Stimulated activated memory B cell treated with anti-CD40 and anti-IgM and Interleukin-4, amounts not matched to agents 10 μg/mL and 1 μg/mL and 100 μg/mL, for 72 hours (primary cell): ENCODE measurements around the gene HMGN1.

Source experiments
- ATAC-seq: fragments of 150-1000 bp; cut with Tn5 transposase; 2 replicates; pipeline ENCODE4 v1.10.0; 2021
- H3K27ac Mint-ChIP-seq: one replicate; pipeline ENCODE4 v1.8.0; 2022; ENCODE audit warnings: mild to moderate bottlenecking, mixed read lengths
- H3K27me3 Mint-ChIP-seq: one replicate; pipeline ENCODE4 v1.8.0; 2022; ENCODE audit warnings: mixed read lengths
- H3K36me3 Mint-ChIP-seq: one replicate; pipeline ENCODE4 v1.8.0; 2022; ENCODE audit warnings: mixed read lengths
- H3K4me1 Mint-ChIP-seq: one replicate; pipeline ENCODE4 v1.8.0; 2022; ENCODE audit warnings: mixed read lengths
- H3K4me3 Mint-ChIP-seq: one replicate; pipeline ENCODE4 v1.8.0; 2022; ENCODE audit warnings: mild to moderate bottlenecking, moderate library complexity, mixed read lengths
- H3K9me3 Mint-ChIP-seq: one replicate; pipeline ENCODE4 v1.8.0; 2022; ENCODE audit warnings: mixed read lengths

Gene HMGN1

DNA sequence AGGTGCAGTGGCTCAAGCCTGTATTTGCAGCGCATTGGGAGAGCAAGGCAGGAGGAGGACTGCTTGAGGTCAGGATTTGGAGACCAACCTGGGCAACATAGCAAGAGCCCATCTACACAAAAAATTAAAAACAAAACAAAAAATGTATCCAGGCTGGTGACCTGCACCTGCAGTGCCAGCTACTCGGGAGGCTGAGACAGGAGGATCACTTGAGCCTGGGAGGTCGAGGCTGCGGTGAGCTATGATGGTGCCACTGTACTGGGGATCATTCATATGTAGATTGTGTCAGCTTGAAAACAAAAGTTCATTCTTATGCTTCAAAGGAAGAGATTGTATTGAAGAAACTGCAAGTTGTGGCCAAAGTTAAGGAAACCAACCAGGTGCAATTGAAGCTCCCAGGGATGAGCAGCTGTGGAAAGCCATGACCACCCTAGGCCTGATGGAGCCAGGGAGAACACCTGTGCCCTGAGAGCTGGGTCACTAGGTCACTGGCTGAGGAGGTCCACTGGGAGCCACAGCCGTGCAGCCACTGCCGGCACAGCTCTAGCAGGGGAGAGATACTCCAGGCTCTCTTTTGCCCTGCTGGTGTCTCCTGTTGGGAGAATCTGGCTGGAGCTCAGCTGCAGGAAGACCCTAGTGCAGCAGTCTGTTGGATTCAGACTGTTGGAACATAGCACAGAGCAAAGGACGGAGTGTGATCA, 22.1 kb downstream of the HMGN1 start:
- no peaks in the 10 kb centered on the region for H3K9me3 Mint-ChIP-seq
- no peak overlapping the region for H3K4me3 Mint-ChIP-seq
- H3K27ac Mint-ChIP-seq, result no peak overlapping the region
- peaks cover 9% of the 10 kb centered on the region for H3K4me1 Mint-ChIP-seq
- ATAC-seq, result no peak
- H3K27me3 Mint-ChIP-seq, result no peaks in the 10 kb centered on the region
- no peaks in the 10 kb centered on the region for H3K36me3 Mint-ChIP-seq

DNA sequence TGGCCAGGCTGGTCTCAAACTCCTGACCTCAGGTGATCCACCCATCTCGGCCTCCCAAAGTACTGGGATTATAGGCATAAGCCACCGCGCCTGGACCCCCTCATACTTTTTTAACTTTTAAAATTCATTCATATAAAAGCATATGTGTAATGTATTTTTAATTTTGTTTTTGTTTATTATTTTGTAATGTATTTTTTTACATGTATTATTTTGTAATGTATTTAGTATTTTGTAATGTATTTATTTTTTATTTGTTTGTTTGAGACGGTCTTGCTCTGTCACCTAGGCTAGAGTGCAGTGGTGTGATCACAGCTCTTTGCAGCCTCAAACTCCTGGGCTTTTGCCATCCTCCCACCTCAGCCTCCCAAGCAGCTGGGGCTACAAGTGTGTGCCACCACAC, 23.4 kb downstream of the HMGN1 start:
- no peak for ATAC-seq
- H3K27me3 Mint-ChIP-seq, result no peaks in the 10 kb centered on the region
- H3K4me1 Mint-ChIP-seq, result peaks cover 9% of the 10 kb centered on the region
- no peaks in the 10 kb centered on the region for H3K36me3 Mint-ChIP-seq
- H3K27ac Mint-ChIP-seq, result no peak overlapping the region
- H3K4me3 Mint-ChIP-seq, result no peak overlapping the region
- H3K9me3 Mint-ChIP-seq, result no peaks in the 10 kb centered on the region

DNA sequence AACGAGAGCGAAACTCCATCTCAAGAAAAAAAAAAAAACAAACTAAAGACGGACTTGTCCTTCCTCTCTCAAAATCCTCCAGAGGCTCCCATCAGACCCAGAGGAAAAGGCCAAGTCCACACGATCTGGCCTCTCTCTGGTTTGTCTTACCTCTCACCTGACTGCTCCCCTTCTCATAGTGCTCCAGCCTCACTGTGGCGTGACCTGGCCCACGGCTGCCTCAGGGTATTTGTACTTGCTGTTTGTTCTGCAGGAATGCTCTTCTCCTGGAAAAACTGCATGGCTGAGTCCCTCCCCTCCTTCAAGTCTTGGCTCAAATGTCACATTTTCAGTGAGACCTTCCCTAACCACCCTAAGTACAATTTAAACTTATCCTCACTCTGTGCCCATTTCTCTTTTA, 27.5 kb downstream of the HMGN1 start:
- Mint-ChIP-seq H3K4me1 (peaks cover 27% of the 10 kb centered on the region), H3K4me3 (no peak overlapping the region), H3K27me3 (no peaks in the 10 kb centered on the region), H3K9me3 (no peaks in the 10 kb centered on the region), H3K36me3 (no peaks in the 10 kb centered on the region), H3K27ac (no peak overlapping the region)
- ATAC-seq, result no peak

DNA sequence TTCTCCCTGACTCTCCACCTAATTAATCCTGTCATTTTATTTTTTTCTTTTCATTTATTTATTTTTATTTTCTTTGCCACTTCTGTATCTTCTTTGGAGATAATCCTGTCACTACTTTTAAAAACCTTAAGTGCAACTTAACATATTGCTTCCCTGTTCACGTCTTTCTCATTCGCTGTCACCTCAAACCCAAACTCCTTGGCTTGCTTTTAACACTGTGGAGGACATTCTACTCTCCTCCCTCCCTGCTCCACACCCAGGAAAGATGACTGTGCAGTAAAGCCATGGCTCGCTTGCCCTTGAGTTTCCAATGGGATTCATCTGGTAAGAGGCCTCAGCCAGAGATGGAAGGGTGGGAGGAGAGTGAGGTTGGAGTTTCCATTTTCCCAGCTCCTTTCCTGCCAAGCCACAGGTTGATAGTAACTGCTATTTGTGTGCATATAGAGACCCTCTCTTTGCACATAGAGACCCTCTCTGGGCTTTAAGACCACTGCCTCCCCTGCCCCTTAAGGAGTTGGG, 29.0 kb downstream of the HMGN1 start:
- ATAC-seq, result no peak
- H3K4me1 Mint-ChIP-seq, result peaks cover 38% of the 10 kb centered on the region
- H3K27ac Mint-ChIP-seq, result no peak overlapping the region
- no peaks in the 10 kb centered on the region for H3K36me3 Mint-ChIP-seq
- H3K27me3 Mint-ChIP-seq, result no peaks in the 10 kb centered on the region
- H3K4me3 Mint-ChIP-seq, result no peak overlapping the region
- no peaks in the 10 kb centered on the region for H3K9me3 Mint-ChIP-seq

DNA sequence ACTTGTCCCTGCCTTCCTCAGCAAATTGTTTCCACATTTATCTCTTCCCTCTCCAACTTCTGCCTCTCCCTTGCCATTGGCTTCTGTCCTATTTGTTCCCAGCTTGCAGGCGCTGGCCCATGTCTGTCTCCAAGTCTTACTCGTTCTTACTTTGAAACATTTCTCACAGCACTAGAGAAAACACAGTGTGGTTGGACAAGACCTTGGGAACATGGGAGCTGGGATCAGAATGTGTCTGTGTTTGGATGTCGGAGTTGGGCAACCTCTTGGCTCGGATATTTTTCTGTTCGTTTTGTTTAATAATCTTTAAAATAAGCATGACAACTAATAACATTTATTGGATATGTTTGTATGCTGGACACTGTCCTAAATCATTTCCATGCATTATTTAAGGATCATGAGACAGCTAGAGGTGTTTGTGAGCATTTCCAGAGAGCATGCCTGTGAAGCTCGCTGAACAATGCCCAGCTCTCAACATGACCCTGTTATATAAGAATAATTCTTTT, 29.6 kb downstream of the HMGN1 start:
- Mint-ChIP-seq H3K4me3 (no peak overlapping the region), H3K36me3 (no peaks in the 10 kb centered on the region), H3K27ac (no peak overlapping the region), H3K27me3 (no peaks in the 10 kb centered on the region), H3K9me3 (no peaks in the 10 kb centered on the region), H3K4me1 (peaks cover 44% of the 10 kb centered on the region)
- no peak for ATAC-seq

DNA sequence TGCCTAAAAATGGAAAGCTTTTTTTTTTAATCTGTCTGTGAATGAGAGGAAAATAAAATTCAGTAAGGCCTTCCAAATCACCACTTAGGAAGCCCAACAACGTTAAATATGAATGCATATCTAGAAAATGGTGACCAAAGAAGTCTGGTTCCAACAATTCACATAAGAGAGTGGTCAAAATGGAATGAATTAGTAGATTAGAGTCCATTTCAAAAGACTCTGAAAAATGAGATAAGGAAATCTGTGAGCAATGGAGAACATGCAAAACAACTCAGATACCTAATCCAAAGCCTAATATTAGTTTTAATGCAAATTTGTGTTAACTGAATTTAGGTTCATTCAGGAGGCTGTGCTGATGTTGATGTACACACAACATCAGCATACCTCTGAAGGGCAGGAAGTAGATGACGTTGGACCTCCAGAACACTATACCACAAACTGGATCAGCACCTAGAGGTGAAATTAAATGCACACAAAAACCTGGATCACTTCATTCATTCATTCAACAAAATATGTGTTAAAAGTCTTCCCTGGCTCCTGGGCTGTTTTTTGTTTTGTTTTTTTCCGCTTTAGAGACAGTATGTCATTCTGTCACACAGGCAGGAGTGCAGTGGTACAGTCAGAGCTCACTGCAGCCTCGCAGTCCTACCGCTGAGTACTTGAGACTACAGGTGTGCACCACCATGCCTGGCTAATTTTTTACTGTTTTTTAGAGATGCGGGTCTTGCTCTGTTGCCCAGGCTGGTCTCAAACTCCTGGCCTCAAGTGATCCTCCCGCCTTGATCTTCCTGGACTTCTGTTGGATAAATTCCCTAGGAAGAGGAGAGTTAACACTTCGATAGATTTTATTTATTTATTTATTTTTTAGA, 30.6 kb downstream of the HMGN1 start:
- Mint-ChIP-seq H3K36me3 (no peaks in the 10 kb centered on the region), H3K4me3 (no peak overlapping the region), H3K4me1 (peaks cover 48% of the 10 kb centered on the region), H3K9me3 (no peaks in the 10 kb centered on the region), H3K27me3 (no peaks in the 10 kb centered on the region), H3K27ac (peak overlapping the region; percentile 10)
- ATAC-seq, result no peak

DNA sequence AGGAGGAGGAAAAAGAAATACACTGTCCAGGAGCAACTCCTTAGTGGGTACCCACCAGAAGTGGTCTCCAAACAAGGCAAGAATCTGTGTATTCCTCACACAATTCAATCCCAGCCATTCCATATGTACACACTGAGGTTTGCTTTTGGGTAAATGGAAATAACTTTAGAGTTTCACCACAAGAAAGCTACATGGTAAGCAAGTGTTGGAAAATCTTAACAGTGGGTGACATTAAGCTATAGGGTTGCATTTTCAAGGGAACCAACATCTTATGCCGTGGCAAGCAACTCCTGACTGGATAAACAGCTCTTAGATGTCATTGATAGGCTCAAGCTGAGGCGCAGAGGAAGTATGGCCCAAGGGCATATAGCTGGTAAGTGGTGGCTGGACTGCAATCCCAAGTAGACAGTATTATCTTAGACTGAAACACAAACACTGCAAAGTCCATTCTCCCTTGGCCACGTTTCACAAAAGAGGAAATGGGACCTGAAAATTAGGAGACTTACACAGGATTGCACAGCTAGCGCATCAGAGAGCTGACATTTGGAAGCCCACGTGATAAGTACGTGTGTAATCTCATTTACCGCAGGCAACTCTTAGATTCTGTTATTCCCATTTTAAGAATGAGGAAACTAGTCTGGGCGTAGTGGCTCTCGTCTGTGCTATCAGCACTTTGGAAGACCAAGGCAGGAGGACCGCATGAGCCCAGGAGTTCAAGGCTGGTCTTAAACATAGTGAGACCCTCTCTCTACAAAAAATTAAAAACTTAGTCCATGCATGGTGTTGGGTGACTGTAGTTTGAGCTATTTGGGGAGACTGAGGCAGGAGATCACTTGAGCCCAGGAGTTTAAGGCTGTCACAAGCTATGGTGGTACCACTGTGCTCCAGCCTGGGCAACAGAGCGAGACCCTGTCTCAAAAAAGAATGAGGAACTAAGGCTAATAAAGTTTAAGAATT, 31.5 kb downstream of the HMGN1 start:
- Mint-ChIP-seq H3K9me3 (no peaks in the 10 kb centered on the region), H3K4me1 (peaks cover 49% of the 10 kb centered on the region), H3K27me3 (no peaks in the 10 kb centered on the region), H3K4me3 (no peak overlapping the region), H3K36me3 (no peaks in the 10 kb centered on the region), H3K27ac (peak overlapping the region; percentile 10)
- ATAC-seq, result no peak

DNA sequence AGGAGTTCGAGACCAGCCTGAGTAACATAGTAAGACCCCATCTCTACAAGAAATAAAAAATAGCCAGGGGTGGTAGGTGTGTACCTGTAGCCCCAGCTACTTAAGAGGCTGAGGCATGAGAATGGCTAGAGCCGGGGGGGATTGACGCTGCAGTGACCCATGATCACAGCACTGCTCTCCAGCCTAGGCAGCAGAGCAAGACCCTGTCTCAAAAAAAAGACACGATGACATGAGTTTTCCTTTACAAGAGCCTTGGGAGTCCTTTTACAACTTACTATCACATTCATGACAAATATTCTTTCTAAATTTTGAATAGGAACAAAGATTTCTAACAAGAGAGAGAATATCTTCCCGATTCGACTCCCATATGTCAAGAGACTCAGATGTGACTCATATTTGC, 32.2 kb downstream of the HMGN1 start:
- no peak overlapping the region for H3K4me3 Mint-ChIP-seq
- H3K36me3 Mint-ChIP-seq, result peaks cover 6% of the 10 kb centered on the region
- H3K9me3 Mint-ChIP-seq, result no peaks in the 10 kb centered on the region
- no peaks in the 10 kb centered on the region for H3K27me3 Mint-ChIP-seq
- H3K27ac Mint-ChIP-seq, result peak overlapping the region; percentile 10
- ATAC-seq, result no peak
- H3K4me1 Mint-ChIP-seq, result peaks cover 55% of the 10 kb centered on the region

DNA sequence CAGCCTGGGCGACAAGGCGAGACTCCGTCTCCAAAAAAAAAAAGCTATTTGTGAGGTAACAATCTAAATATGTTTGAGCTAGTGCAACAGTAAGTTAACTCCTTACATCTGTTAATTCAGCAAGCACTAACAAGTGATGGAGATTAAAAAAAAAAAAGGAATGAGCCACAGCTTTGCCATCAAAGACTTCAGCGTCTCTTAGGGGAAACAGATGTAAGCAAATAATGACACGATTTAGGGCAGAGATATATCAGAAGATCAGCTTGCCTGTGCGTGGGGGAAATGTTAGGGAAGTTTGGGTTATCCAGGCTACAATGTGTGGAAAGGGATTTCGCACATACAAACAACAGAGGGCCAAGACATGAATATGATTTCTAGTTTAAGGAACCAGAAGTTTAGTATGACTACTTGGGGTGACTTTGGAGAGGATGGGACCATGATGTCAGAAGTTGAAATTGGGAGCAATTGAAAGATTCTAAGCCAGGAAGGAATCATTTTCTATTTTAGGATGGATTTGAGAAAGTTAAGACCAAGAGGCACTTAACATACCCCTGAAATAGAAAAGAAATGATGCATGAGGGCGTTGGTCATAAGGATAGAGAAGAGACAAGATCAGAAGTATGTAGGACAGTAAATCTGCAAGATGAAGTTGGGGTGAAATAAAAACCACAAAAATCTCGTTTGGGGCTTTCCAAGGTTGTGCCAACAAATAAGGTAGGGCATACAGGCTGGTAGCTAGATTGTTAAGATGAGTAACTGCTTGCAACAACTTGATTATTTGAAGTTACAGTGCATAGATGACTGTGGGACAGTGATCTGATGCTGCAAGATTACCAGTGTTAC, 33.1 kb downstream of the HMGN1 start:
- no peaks in the 10 kb centered on the region for H3K9me3 Mint-ChIP-seq
- no peak for ATAC-seq
- peaks cover 11% of the 10 kb centered on the region for H3K36me3 Mint-ChIP-seq
- peak overlapping the region; percentile 10 for H3K27ac Mint-ChIP-seq
- no peak overlapping the region for H3K4me3 Mint-ChIP-seq
- H3K27me3 Mint-ChIP-seq, result no peaks in the 10 kb centered on the region
- H3K4me1 Mint-ChIP-seq, result peaks cover 61% of the 10 kb centered on the region

DNA sequence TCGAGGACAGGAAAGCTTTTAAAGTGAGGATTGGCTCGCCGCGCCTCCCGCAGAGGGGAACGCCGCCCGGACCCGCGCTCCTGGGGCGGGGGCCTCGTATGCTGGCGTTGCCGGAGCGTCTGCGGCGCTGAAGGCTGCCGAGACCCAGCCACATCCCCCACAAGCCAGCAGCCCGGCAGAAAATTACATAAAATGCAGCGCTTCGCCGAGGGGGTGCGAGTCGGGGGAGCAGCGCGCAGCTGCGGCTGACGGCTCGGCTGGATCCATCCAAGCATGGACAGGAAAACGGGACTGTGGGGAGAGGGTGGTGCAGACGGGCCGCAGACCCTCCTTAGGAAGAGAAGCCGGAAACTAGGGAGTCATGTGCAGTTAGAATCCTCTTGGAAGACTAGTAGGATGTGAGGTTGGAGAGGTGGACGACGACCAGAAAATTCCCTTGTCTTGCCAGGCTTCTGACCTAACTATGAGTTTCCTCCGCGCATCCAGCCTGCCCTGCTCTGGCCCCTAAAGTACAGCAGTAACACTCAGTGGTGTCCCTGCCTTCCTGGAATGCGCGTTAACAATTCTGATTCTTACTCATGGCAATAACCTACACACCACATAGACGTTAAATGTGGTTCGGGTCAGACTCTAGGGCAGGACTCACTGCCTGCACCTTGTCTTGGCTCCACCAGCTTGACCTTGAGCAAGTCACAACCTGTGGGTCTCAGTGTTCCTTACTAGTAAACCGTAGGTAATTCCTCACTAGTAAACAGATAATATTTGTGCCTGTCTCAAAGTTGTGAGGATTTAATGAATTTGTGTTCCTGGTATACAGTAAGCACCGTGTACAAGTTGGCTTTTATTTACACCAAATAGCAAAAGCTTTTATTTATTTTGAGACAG, 34.5 kb downstream of the HMGN1 start:
- ATAC-seq, result peak; percentile 10
- H3K4me1 Mint-ChIP-seq, result peaks cover 65% of the 10 kb centered on the region

DNA sequence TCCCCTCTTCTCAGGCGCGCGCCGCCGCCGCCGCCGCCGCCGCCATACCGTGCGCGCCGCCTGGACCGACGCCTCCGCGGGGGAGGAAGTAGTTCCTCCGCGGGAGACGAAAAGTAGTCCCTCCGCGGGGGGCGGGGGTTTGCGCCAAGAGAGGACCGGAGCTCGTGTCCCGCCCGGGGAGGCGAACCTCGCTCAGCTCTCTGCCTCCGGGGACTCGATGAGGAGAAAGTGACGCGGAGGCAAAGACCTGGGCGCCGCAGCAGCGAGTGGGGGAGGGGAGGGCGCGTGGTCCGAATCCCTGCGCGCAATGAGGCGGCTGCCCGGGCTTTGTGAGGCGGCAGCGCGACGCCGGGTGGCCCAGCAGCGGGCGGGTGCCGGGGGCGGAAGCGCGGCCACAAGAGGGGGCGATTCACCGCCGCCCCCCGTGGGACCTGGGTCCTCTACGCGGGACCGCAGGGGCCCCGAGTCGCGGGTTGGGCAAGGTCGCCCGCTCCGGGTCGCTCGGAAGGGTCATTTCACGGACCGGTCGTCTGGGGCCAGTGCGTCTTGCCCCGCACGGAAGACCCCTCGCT, 35.2 kb downstream of the HMGN1 start, which contains the start of gene BRWD1:
Gene BRWD1 (minus strand): TSS at position 62 of the 572 bp plus-strand sequence. CDS start 141 bp downstream, outside the sequence.
- Mint-ChIP-seq H3K36me3 (peaks cover 26% of the 10 kb centered on the region), H3K27me3 (no peaks in the 10 kb centered on the region), H3K4me3 (peak within 1 kb of the TSS; percentile 98), H3K4me1 (peaks cover 61% of the 10 kb centered on the region), H3K27ac (peak within 1 kb of the TSS; percentile 93), H3K9me3 (no peaks in the 10 kb centered on the region)
- peak; percentile 79 for ATAC-seq

More for the DNA sequence above, 34.5 kb downstream of the HMGN1 start:
- no peaks in the 10 kb centered on the region for H3K9me3 Mint-ChIP-seq
- peak overlapping the region; percentile 93 for H3K27ac Mint-ChIP-seq
- H3K4me3 Mint-ChIP-seq, result peak overlapping the region; percentile 98
- H3K36me3 Mint-ChIP-seq, result peaks cover 18% of the 10 kb centered on the region
- H3K27me3 Mint-ChIP-seq, result no peaks in the 10 kb centered on the region

DNA sequence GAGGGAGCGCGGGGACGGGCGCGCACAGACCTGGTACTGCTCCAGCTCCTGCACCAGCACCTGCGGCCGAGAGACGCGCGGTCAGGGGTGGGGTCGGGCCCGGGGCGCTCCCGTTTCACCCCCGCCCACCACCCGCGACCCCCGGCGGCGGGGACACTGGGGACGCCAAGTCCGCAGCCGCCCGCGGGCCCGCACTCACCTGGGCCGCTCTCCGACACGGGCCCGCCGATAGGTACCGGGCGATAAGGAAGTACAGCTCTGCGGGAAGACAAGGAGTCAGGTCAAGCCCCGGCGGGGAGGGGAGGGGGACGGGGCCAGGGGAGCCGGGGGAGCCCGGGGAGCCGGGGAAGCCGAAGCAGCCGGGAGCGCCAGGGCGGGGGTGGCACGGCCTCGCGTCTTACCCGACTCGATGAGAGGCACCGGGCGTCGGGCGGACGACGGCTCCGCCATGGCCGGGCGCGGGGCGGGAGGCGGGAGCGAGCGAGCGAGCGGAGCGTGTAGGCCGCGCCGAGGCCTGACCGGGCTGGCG, 35.8 kb downstream of the HMGN1 start:
- H3K27me3 Mint-ChIP-seq, result no peaks in the 10 kb centered on the region
- peak; percentile 53 for ATAC-seq
- peaks cover 29% of the 10 kb centered on the region for H3K36me3 Mint-ChIP-seq
- H3K27ac Mint-ChIP-seq, result peak overlapping the region; percentile 93
- H3K9me3 Mint-ChIP-seq, result no peaks in the 10 kb centered on the region
- peaks cover 60% of the 10 kb centered on the region for H3K4me1 Mint-ChIP-seq
- peak overlapping the region; percentile 98 for H3K4me3 Mint-ChIP-seq
